B cell (primary cell): ENCODE data around the gene CCDC85C.

Source experiments
- CTCF ChIP-seq: fragments of 200-600 bp; IDR thresholded peaks from one replicate; pipeline ENCODE4 v1.8.0; 2022; ENCODE audit warnings: antibody characterized with exemption, mild to moderate bottlenecking
- EZH2 ChIP-seq: IDR thresholded peaks from 2 replicates; pipeline ENCODE4 v1.6.1; 2012; ENCODE audit warnings: borderline replicate concordance, low read depth, mild to moderate bottlenecking, moderate library complexity, low read length; ENCODE audit not compliant: insufficient read depth, poor library complexity, severe bottlenecking

- TF ChIP-seq EZH2 (no peak), CTCF (no peak)
Measured at GRCh38 chr14:99505089-99505488, 98.9 kb downstream of the CCDC85C start.
